Measurements from ENCODE around the gene CCDC192. TPM values are rescaled to one million over a fixed set of nuclear protein-coding genes. Genes with fewer than 3 reads are reported as not detected.
"Not testable (repeated sequence)": the region's sequence is repeated elsewhere in the genome, so short reads cannot be mapped to it uniquely, and the experiment has no call there.

CCDC192 gene
- total RNA-seq, 2 donors from 2014 or later = not detected

GRCh38 chr5:127791439-127791838 is 88.2 kb downstream of the CCDC192 start:
- Histone ChIP-seq H3K4me1 (no peaks in the 10 kb centered on the region), H3K27me3 (no peaks in the 10 kb centered on the region), H3K27ac (no peak overlapping the region), H3K36me3 (replicated peaks in 1 of 2; ENCODE audit: insufficient read depth in 1 of 2, low read depth in 2 of 2) (no peaks in the 10 kb centered on the region), H3K4me3 (no peak overlapping the region), H3K9me3 (no peaks in the 10 kb centered on the region)
- TF ChIP-seq CTCF (IDR thresholded peaks at IDR 0.05) (no peak), POLR2A (IDR thresholded peaks at IDR 0.05) (no peak)
- intact Hi-C loops (cut with DNase I) = no loop called here
- WGBS, 2 donors = 76 to 78% methylated on average over 1 of the region's 1 CpG
- DNase-seq (no peak), ATAC-seq (no peak)

- intact Hi-C loops (cut with DNase I); H3K27me3 ChIP-seq; H3K4me1 ChIP-seq; H3K9me3 ChIP-seq; H3K36me3 ChIP-seq (replicated peaks in 1 of 2; ENCODE audit: insufficient read depth in 1 of 2, low read depth in 2 of 2); H3K4me3 ChIP-seq; H3K27ac ChIP-seq; DNase-seq; ATAC-seq: not testable (repeated sequence)
- WGBS, 2 donors = 83 to 89% methylated on average over 2 of the region's 2 CpGs
These were observed 88.7 kb downstream of the CCDC192 start for GRCh38 chr5:127791908-127792307.

DNA sequence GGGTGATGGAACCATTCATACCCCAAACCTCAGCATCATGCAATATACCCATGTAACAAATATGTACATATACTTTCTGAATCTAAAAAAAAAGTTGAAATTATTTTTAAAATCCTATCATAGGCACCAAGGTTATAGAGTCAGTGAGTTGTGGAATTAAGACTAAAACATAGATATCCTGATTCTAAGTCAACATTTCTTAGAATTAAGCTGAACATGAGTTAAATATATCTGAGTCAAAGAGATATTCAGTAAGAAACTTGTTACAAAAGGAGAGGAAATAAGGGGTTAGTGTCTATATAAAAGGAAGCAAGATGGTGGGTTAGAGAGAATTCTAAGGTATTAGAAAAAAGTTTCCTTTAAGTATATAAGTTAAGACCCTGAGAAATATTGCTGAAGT is 89.9 kb downstream of the CCDC192 start:
- no peaks in the 10 kb centered on the region for H3K27me3 ChIP-seq
- no peak overlapping the region for H3K27ac ChIP-seq
- intact Hi-C loops (cut with DNase I) = no loop called here
- no peaks in the 10 kb centered on the region for H3K4me1 ChIP-seq
- TF ChIP-seq CTCF (IDR thresholded peaks at IDR 0.05) (no peak), POLR2A (IDR thresholded peaks at IDR 0.05) (no peak)
- DNase-seq = no peak
- no peak overlapping the region for H3K4me3 ChIP-seq
- ATAC-seq = no peak
- no peaks in the 10 kb centered on the region for H3K36me3 ChIP-seq (replicated peaks in 1 of 2; ENCODE audit: insufficient read depth in 1 of 2, low read depth in 2 of 2)
- no peaks in the 10 kb centered on the region for H3K9me3 ChIP-seq

DNA sequence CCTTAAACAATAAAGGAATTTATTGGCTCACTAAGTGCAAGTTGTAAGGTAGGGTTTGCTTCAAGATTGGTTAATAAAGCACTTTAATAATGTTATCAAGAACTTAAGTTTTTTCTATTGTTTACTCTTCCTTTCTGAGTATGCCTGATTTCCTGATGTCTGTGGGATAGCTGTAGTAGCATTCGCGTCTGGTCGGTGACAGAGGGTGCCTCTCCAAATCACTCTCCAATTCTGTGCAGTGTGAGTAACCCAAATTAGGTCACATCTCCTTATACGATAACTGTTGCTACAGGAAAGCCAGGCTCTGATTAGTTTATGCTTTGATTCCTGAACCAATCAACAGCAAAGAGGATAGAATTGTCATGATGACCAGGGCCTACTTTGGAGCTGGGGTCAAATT is 90.7 kb downstream of the CCDC192 start:
- Histone ChIP-seq H3K9me3 (no peaks in the 10 kb centered on the region), H3K27ac (no peak overlapping the region), H3K4me3 (no peak overlapping the region), H3K36me3 (replicated peaks in 1 of 2; ENCODE audit: insufficient read depth in 1 of 2, low read depth in 2 of 2) (no peaks in the 10 kb centered on the region), H3K4me1 (no peaks in the 10 kb centered on the region), H3K27me3 (no peaks in the 10 kb centered on the region)
- WGBS, 2 donors = 80 to 91% methylated on average over 4 of the region's 4 CpGs
- ATAC-seq (no peak), DNase-seq (no peak)
- intact Hi-C loops (cut with DNase I) = no loop called here
- no peak for TF ChIP-seq POLR2A (IDR thresholded peaks at IDR 0.05)
- no peak for TF ChIP-seq CTCF (IDR thresholded peaks at IDR 0.05)

DNA sequence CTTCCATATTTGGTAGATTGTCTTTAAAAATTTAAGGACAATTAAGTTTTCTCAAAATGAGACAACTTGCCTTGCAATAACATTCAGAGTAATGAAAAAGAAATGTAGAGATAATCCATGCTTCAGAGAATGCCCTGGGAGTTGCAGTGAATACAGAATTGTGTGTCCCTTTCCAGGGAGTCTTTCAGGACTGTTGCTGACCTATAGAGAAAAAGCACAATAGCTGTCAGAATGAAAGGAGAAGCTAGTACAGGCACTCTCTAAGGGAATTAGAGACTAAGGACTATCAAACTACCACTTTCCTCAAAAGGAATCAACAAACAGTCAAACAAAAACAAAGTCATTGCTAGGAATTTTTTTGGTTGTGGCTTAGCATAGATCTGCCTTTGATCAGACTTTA is 93.0 kb downstream of the CCDC192 start:
- H3K4me3 ChIP-seq = no peak overlapping the region

More for the DNA sequence above, 93.0 kb downstream of the CCDC192 start:
- Histone ChIP-seq H3K36me3 (replicated peaks in 1 of 2; ENCODE audit: insufficient read depth in 1 of 2, low read depth in 2 of 2) (no peaks in the 10 kb centered on the region), H3K27me3 (no peaks in the 10 kb centered on the region), H3K9me3 (no peaks in the 10 kb centered on the region), H3K27ac (no peak overlapping the region), H3K4me1 (no peaks in the 10 kb centered on the region)
- DNase-seq = no peak
- TF ChIP-seq CTCF (IDR thresholded peaks at IDR 0.05) = no peak
- no peak for TF ChIP-seq POLR2A (IDR thresholded peaks at IDR 0.05)
- no peak for ATAC-seq
- intact Hi-C loops (cut with DNase I) = no loop called here
